Amygdala (tissue), 56 donors: Measurements from ENCODE around the gene RFX2.

ENCODE experiments used
- DNase-seq, 56 donors: peaks; one replicate each; lab custom pipeline; 2025; lab: John Stamatoyannopoulos, UW

RFX2 gene

DNA sequence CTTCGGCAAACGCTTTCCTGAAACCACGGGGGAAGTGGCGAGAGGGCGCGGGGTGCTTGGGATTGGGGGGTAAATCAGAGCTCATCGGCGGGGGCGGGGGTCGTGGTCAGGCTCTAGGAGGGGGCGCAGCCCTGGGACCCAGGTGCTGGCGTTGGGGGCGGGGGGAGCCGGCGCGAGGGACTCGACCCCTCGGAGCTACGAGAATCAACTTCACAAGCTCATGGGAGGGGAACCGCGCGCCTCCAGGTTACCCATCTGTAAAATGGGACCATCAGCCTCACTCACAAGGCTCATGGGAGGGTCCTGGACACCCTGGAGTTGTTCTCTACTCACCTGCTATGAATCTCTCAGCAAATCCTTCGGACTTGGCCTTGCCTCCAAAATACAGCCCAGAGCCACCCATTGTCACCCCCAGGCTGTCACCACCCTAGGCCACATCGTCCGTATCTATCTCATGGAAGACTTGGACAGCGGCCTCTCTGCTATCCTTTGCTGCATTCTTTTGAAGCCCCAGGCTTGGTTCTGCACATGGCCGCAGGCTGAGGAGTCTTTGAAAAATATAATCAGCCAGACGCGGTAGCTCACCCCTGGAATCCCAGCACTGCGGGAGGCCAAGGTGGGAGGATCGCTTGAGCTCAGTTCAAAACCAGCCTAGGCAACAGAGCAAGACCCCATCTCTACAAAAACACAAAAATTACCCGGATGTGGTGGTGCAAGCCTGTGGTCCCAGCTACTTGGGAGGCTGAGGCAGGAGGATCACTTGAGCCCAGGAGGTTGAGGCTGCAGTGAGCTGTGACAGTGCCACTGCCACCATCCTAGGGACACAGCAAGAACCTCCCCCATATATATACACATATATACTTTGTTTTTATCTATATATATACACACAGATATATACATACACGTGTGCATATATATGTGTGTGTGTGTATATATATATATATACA is 131.4 kb downstream of the RFX2 start:
- DNase-seq, result peak in 1 of 56 donors; percentile 54

DNA sequence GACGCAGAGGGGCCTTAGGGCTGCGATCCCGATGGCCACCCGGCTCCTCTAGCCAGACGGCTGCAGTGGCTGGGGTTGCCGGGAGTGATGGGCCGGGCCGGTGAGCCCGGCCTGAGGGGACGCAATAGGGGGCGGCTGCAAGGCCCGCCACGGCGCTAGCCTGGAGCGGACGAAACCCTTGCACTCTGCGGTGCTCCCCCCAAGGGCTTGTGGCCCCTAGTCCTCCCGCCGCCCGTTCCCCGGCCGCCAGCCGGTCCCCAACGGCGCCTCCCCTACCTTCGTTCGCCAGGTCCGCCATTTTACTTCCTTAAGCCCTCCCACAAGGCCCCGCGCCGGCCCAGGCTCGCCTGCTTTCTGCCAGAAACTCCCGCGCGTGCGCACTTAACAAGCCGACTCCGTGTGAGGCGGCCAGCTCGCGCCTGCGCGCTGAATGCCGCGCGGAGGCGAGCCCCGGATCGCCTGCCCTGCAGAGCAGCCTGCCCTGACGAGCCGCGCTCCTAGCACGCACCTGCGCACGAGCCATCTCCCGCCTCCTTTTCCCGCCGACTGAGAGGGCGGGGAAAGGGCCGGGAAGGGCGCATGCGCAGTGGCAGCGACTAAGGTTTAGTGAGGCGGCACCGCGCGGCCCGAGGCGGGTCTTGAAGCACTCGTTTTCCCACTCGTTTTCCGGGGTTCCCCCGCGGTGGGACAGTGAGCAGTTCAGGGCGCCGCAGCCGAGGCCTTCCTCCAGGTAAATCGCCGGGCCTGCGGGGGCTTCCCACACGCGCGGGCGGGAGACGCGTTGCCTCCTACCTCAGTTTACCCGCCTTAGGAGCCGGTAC is 132.3 kb downstream of the RFX2 start, which contains the start of gene RANBP3:
Gene RANBP3 (minus strand): TSS at position 356 of the 821 bp plus-strand sequence. CDS start 58 bp downstream, at position 298.
- peak; percentile 58 to 99 (median 96) for DNase-seq

- DNase-seq, result no peak
These were observed 133.0 kb downstream of the RFX2 start for GRCh38 chr19:5977222-5977784.

GRCh38 chr19:5976768-5977167 is 133.5 kb downstream of the RFX2 start:
- no peak for DNase-seq

- DNase-seq, result no peak
These were observed 134.9 kb downstream of the RFX2 start for GRCh38 chr19:5975388-5975728.

DNA sequence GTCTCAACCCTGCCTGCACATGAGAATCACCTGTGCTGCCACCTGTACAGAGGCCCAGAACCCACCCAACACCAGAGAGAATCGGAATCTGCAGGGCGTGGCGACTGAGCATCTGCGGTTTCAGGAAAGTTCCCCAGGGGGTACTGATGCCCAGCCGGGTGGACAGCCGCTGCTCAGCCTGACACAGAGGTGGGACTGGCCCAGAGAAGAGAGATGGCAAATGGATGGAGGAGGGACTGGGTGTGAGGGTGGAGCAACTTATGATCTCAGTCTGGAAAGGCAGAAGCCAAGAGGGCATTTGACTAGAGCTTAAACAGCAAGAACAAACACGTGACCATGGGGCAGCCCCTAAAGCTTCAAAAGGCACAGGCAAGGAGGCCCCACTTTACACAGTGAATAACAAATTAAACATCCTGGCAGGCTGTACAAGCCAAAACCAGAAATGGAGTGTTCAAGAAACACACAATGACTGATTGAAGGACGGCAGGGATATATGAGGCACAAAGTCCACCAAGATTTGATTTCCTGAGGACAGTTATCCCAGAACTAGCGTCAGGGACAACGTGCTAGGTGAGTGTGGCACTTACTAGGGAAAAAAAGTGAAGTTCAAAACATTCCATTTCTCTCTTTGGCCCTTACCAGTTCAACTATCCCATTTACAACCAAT is 135.4 kb downstream of the RFX2 start:
- no peak for DNase-seq

GRCh38 chr19:5973867-5974635 is 136.2 kb downstream of the RFX2 start:
- DNase-seq, result no peak

- no peak for DNase-seq
These were observed 136.9 kb downstream of the RFX2 start for GRCh38 chr19:5973376-5973775.

GRCh38 chr19:5972355-5972731 is 138.0 kb downstream of the RFX2 start:
- DNase-seq, result no peak

- DNase-seq, result no peak
These were observed 138.5 kb downstream of the RFX2 start for GRCh38 chr19:5971714-5972354.

DNA sequence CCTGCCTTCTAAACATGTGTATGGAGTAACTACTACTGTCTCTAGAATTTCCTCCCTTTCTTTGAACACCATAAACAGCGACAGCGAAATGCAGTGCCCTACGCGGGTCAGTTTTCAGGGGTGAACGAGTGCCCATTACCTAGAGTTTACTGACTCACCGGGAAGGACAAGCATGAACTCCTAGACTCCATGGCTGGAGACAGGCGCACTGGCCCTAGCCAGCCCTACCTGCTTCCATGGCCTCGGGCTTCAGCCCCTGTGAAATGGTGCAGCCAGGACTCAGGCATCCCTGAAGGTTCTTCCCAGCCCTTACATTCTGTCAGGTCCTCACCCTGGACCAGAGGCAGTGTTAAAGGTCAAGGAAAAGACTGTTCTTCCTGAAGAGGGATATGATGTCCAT is 140.8 kb downstream of the RFX2 start:
- no peak for DNase-seq

DNA sequence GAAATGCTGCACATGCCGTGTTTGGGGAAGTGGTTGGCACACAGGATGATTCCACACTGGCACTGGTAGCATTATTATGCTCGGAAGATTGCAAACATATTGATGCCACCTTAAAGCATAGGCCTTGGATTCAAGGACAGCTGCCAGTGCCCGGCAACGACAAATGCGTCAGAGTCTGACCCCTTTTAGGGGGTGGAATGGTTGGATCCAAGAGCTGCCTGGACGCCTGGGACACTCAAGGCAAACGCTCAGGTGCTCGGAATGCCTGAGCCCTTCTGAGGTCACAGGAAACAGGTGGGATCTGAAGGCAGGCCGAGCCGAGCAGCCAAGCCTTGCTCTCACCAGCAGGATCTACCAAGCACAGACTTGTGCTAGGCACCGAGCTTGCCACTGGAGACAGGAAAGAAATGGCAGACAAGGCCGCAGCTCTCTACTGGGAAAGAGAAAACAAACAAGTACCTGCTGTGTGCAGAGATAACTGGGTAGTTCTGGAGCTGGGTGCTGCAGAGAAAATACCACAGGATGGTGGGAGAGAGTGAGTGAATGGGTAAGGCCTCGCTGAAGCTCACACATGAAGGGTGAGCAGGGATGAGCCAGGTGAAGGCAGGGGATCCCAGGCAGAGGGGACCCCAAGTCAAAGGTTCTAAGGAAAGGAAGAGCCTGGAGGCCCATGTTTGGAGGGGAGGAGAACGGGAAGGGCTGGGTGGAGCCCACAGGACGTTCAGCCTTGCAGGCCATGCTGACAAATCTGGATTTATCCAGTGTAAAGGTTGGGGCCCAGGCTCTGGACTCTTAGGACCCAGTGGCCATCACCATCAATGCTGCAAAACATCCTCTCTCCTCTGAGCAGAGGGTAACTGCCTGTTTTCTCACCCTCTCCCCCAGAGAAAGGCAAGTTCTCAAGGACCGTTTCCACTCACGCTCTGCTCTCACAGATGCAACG is 141.6 kb downstream of the RFX2 start:
- DNase-seq, result peak in 2 of 56 donors; percentile 53 to 81

DNA sequence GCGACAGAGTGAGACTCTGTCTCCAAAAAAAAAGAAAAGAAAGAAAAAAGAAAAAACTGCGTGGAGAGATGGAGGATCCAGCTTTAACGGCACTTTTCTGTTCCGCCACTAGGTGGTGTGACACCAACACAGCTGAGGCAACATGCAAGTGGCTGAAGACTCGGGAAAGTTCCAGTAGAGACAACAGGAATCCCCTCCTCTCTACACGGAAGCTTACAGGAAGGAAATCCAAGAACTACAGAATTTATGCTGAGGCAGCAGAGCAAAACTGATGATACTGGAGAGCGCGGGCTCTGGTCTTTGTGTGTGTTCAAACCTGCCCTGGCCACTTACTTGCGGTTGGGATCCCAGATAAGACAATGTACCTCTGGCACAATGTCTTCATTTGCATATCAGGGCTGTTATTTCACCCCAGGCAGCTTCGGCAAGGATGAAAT is 142.3 kb downstream of the RFX2 start:
- DNase-seq, result peak in 45 of 56 donors; percentile 9 to 82 (median 45)

DNA sequence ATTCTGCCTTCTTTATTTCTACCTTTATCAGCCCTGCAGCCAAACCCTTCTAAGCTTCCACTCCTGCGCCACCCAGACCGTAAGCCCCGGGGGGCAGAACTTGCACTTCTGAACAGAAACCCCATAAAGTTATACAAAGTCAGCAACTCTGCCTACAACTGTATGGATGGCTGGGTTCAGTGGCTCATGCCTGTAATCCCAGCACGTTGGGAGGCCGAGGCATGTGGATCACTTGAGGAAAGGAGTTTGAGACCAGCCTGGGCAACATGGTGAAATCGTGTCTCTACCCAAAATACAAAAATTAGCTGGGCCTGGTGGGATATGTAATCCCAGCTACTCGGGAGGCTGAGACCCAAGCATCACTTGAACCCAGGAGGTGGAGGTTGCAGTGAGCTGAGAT is 142.7 kb downstream of the RFX2 start:
- no peak for DNase-seq

DNA sequence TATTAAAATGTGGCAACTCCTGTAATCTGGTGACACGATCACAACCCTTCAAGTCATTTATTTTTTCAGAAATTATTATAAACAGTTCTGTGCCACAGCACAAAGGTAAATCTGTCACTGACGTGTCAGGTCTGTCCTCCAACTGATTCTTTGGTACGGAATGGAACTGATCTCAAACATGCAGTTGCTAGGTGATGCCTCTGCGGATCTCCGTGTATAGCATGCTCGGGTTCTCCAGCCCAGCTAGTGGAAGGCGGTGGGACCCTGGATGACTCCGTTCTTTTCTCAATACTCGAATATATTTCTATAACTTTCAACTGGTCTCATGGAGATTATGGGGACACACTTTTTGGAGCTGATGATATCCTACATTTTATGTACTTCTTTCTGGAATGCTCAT is 143.4 kb downstream of the RFX2 start:
- DNase-seq, result no peak

DNA sequence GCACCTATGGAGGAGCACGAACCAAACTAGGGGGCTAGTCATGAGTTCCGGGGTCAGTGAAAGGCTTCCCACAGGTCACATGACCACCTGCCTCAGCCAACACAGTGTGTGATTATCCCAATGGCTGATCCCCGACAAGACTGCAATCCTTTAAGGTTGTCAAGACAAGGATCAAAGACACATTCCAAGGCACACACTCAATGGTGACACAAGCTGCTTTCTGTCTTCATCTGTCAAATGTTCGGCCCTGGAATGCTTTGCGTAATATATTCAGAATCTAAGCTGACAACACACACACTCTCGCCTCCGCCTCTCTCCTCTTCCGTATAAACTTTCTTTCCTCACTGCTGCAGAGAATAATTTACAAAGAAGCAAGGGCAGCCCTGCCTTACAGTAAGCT is 144.1 kb downstream of the RFX2 start:
- DNase-seq, result no peak

- DNase-seq, result no peak
These were observed 145.3 kb downstream of the RFX2 start for GRCh38 chr19:5964816-5965565.
